Fibroblast of the aortic adventitia (primary cell): ENCODE data around the gene P4HA2. TPM values are rescaled to one million over a fixed set of nuclear protein-coding genes. Genes with fewer than 3 reads are reported as not detected.

Source experiments
- DNase-seq: peaks from one replicate; pipeline ENCODE4 v3.0.0-alpha.2; 2010; ENCODE audit warnings: low read depth
- H3K4me3 ChIP-seq: 2 replicates; pipeline ENCODE4 v1.5.1; 2011; ENCODE audit warnings: low read depth, mild to moderate bottlenecking, control low read depth, low read length, moderate library complexity
- total RNA-seq: library from RNA; depleted of rRNA; stranded (reverse); fragments of >200 nt; gene quantifications from 2 replicates; pipeline ENCODE4 v1.2.3, GENCODE V29; 2012; ENCODE audit warnings: low replicate concordance
- TF ChIP-seq, protein P1 (sequence below): IDR thresholded peaks from 2 replicates; pipeline ENCODE4 v1.5.1; 2011; ENCODE audit warnings: mild to moderate bottlenecking, low read length, control low read depth, inconsistent platforms; ENCODE audit not compliant: insufficient read depth

P4HA2 gene
- total RNA-seq, 1 donor = 104 TPM

DNA sequence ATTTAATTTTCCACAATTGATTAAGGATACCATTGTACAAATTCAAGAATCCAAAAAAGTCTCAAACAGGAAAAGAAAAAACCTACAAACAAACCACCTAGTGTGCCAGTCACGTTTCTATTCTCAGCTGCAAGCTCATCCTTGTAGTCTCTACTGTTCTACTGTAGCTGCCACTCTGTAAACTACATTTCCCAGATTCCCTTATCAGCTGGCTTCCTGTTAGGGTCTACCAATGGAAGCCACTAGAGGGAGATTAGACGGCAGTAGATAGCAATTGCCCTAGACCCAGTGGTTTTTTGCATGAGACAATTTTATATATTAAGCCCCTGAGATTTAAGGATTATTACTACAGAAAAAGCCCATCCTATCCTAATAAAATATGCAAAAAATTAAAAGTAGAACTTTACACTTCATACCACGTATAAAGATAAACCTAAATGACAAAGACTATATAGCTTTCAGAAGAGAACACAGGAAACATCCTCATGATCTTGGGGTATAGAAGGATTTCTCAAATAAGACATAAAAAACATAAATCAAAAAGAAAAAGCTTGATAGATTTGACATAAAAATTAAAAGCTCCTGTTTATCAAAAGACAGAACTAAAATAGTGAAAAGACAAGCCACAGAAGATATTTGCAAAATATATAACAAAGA lies 37.4 kb downstream of the P4HA2 start:
- H3K4me3 ChIP-seq = no peak overlapping the region
- TF ChIP-seq, protein P1, sequence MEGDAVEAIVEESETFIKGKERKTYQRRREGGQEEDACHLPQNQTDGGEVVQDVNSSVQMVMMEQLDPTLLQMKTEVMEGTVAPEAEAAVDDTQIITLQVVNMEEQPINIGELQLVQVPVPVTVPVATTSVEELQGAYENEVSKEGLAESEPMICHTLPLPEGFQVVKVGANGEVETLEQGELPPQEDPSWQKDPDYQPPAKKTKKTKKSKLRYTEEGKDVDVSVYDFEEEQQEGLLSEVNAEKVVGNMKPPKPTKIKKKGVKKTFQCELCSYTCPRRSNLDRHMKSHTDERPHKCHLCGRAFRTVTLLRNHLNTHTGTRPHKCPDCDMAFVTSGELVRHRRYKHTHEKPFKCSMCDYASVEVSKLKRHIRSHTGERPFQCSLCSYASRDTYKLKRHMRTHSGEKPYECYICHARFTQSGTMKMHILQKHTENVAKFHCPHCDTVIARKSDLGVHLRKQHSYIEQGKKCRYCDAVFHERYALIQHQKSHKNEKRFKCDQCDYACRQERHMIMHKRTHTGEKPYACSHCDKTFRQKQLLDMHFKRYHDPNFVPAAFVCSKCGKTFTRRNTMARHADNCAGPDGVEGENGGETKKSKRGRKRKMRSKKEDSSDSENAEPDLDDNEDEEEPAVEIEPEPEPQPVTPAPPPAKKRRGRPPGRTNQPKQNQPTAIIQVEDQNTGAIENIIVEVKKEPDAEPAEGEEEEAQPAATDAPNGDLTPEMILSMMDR = peak; percentile 89
- peak; percentile 76 for DNase-seq

DNA sequence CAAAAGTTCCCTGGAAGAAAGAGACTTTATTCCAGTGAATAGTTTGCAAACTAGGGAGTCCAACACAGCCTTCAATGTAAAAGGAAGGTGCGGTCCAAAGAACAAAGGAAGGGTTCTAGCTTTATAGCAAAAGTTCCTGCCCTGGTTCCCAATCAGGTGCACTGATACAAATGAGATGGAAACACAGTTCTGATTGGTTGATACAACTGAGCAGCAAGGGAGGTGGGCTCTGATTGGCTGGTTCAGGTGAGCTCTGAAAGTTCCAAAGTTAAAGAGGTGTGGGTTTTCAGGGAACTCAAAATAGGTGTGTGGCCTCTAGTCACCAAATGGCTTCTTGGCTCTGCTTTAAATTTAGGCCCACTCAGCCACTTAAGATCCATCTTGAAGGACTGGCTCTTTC lies 43.1 kb downstream of the P4HA2 start:
- DNase-seq = no peak
- TF ChIP-seq, protein P1 = no peak
- no peak overlapping the region for H3K4me3 ChIP-seq

DNA sequence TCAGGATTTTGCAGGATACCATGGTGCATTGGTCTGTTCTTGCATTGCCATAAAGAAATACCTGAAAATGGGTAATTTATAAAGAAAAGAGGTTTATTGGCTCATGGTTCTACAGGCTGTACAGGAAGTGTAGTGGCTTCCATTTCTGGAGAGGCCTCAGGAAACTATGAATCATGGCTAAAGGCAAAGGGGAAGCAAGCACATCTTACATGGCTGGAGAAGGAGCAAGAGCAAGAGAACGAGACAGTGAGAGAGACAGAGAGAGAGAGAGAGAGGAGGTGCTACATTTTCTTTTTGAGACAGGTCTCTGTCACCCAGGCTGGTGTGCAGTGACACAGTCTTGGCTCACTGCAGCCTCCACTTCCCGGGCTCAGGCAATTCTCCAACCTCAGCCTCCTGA lies 43.9 kb downstream of the P4HA2 start:
- TF ChIP-seq, protein P1 = no peak
- DNase-seq = peak; percentile 43
- H3K4me3 ChIP-seq = no peak overlapping the region

DNA sequence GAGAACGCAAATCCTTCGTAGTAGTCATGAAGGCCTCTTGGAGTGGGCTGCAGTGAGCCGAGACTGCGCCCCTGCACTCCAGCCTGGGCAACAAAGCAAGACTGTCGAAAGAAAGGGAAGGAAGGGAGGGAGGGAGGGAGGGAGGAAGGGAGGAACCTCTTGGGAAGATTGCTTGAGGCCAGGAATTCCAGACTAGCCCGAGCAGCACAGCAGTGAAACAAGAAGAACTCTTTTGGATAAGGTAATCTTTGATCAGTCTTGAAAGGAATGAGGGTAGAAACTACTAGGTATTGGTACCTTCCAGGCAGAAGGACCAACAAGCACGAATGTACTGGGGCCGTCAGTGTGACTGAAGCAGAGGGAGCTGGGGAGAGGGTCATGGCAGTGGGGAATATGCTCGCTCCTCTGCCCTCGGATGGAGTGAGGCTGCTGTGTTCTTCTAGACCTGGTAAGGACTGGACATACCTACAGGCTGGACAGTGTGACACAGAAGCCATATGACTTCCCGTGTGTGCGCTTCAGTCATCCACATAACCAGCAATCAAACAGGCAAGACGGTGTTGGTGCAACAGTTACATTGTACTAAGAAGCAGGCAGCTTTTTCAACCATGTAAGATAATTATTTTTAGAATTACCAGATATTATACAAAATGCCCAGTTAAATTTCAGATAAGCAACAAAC lies 45.2 kb downstream of the P4HA2 start:
- peak; percentile 50 for DNase-seq
- TF ChIP-seq, protein P1 = no peak
- no peak overlapping the region for H3K4me3 ChIP-seq

DNA sequence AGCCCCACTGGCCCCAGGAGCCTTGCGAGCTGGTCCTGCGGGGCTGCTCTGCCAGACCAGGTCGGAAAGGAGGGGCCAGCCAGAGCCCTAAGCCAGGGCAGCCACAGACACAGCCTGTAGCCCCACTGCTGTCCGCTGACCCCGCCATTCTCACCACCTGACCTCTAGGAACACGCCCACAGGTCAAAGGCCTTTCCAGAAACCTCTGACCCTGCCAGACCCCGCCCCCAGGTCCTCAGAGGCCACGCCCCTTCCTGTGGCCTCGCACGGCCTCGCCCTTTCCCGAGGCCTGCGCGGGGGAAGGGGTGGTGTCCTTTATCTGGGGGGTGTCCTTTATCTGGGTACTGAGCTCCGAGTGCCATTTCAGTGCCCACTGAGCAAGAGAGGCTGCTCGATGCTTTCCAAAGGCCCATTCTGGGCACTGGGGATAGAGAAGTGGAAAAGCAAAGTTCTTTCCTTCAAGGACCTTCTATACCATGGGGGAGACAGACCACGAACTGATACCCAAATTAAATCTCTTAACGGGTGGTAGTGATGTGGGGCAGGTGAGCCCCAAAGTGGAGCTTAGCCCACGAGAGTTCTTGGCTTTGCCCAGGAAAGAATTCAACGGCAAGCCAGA lies 46.5 kb downstream of the P4HA2 start:
- TF ChIP-seq, protein P1 = no peak
- H3K4me3 ChIP-seq = no peak overlapping the region
- no peak for DNase-seq

DNA sequence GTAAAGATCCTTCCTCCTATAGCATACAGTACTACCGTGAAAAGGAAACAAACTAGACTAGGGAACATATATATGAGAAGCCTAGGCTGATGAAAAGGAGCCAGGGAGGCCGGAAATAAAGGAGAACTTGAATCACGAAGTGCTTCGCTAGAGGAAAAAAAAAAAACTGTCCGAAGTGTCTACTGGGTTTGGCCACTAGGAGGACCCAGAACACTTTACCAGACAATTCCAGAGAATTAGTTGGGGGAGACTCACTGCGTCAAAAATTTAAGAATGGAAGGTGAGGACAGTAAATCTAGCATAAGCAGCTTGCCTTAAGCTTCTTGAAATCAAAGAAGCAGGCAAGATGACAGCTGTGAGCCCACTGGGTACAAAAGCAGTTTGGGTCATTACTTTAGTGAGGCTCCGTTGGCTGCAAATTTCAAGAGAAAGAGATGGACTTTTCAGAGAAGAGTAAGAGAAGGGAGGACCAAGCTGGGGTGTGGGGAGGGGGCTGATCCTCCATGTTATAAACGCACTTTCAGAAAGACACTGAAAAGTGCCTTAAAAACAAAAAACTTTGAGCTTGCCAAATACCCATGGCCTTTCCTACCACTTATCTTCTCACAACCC lies 47.4 kb downstream of the P4HA2 start:
- DNase-seq = peak; percentile 87
- TF ChIP-seq, protein P1 = peak; percentile 77
- no peak overlapping the region for H3K4me3 ChIP-seq
